Adrenal gland (tissue), 5 donors: Measurements from ENCODE around the gene CCDC91.

Experiments
- POLR2A ChIP-seq, 2 donors: fragments of 450-650 bp; IDR thresholded peaks; one replicate each; pipeline ENCODE4 v1.6.1; 2017; ENCODE audit warnings: antibody characterized with exemption in 2 of 2, mild to moderate bottlenecking in 2 of 2, moderate library complexity in 1 of 2
- TF ChIP-seq, protein P1 (sequence below), 6 experiments: fragments of 450-650 bp in 4 of 6; fragments of 200-600 bp in 2 of 6; sonication (generic) in 1 of 6; IDR thresholded peaks; 1 replicate in 5 of 6; 2 replicates in 1 of 6; pipeline versions ENCODE4 v1.5.1 to v1.8.0; 2016 to 2021; ENCODE audit warnings: antibody characterized with exemption in 6 of 6, mild to moderate bottlenecking in 2 of 6, moderate library complexity in 1 of 6
- donor health status: DM: no; HTN: no; CAD: no.

DNA sequence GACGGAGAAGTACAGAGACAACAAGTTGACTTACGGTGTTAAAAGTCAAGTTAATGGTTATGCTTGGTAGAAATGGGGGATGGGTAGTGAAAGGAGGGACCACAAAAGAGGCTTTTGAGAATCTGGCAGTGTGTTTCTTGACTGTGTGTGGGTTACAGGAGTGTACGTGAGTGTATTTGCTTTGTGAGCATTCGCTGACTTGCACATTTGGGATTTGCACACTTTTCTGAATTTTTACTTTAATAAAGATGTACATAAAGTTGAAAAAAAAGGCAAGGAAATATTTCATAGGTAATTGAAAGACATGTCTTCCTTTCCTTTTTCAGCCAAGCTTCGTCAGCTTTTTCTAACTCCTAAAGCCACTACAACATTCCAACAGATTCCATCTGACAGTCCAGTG lies 28.6 kb upstream of the CCDC91 start:
- TF ChIP-seq POLR2A (IDR thresholded peaks at IDR 0.05) = no peak
- TF ChIP-seq, protein P1, sequence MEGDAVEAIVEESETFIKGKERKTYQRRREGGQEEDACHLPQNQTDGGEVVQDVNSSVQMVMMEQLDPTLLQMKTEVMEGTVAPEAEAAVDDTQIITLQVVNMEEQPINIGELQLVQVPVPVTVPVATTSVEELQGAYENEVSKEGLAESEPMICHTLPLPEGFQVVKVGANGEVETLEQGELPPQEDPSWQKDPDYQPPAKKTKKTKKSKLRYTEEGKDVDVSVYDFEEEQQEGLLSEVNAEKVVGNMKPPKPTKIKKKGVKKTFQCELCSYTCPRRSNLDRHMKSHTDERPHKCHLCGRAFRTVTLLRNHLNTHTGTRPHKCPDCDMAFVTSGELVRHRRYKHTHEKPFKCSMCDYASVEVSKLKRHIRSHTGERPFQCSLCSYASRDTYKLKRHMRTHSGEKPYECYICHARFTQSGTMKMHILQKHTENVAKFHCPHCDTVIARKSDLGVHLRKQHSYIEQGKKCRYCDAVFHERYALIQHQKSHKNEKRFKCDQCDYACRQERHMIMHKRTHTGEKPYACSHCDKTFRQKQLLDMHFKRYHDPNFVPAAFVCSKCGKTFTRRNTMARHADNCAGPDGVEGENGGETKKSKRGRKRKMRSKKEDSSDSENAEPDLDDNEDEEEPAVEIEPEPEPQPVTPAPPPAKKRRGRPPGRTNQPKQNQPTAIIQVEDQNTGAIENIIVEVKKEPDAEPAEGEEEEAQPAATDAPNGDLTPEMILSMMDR (IDR thresholded peaks at IDR 0.05) = no peak
